CD4-positive, alpha-beta T cell (primary cell): Measurements from ENCODE around the gene ZFP57. TPM values are rescaled to one million over a fixed set of nuclear protein-coding genes. Genes with fewer than 3 reads are reported as not detected.
A peak's percentile ranks its signal among the peaks of the same experiment; 100 is the strongest.

Experiments
- ATAC-seq: fragments of 200-7000 bp; cut with Tn5 transposase; one replicate; pipeline ENCODE4 v1.10.0; 2022; ENCODE audit warnings: mild to moderate bottlenecking; ENCODE audit not compliant: poor library complexity
- CTCF ChIA-PET: fragments of 350-600 bp; sonication (Branson Sonifier 250); formaldehyde crosslinking; loops from one replicate; lab custom pipeline; 2021; ENCODE audit warnings: antibody characterized with exemption, inconsistent platforms; lab: Charles Lee
- POLR2A ChIA-PET: fragments of 350-600 bp; sonication (Branson Sonifier 250); formaldehyde crosslinking; loops from one replicate; lab custom pipeline; 2021; ENCODE audit warnings: antibody characterized with exemption, inconsistent platforms; lab: Charles Lee
- DNase-seq, 14 experiments: peaks; one replicate each; pipeline ENCODE4 v3.0.0-alpha.2; 2013 to 2020; ENCODE audit warnings: mixed read lengths in 2 of 14
- H3K27ac ChIP-seq, 2 donors: one replicate each; pipeline versions ENCODE4 v1.5.1 to v1.7.0; 2013; ENCODE audit warnings: low read length in 2 of 2, low read depth in 1 of 2, mild to moderate bottlenecking in 1 of 2
- H3K27me3 ChIP-seq, 2 experiments: 1 replicate in 1 of 2; 2 replicates in 1 of 2; pipeline versions ENCODE4 v1.6.1 to v1.7.0; 2013; ENCODE audit warnings: low read length in 2 of 2, control low read depth in 1 of 2, mild to moderate bottlenecking in 1 of 2, moderate library complexity in 1 of 2; ENCODE audit not compliant: insufficient read depth in 2 of 2, control insufficient read depth in 1 of 2
- H3K36me3 ChIP-seq: one replicate; pipeline ENCODE4 v1.6.1; 2013; ENCODE audit warnings: low read length, control low read depth; ENCODE audit not compliant: insufficient read depth
- H3K4me1 ChIP-seq: one replicate; pipeline ENCODE4 v1.6.1; 2013; ENCODE audit warnings: low read length, control low read depth; ENCODE audit not compliant: insufficient read depth
- H3K4me3 ChIP-seq: one replicate; pipeline ENCODE4 v1.5.1; 2013; ENCODE audit warnings: mild to moderate bottlenecking, low read length, moderate library complexity
- H3K9me3 ChIP-seq, 2 experiments: 1 replicate in 1 of 2; 2 replicates in 1 of 2; pipeline versions ENCODE4 v1.6.1 to v1.7.0; 2013; ENCODE audit warnings: low read length in 2 of 2, mild to moderate bottlenecking in 2 of 2, control low read depth in 1 of 2, moderate library complexity in 1 of 2; ENCODE audit not compliant: control insufficient read depth in 1 of 2, insufficient read depth in 1 of 2
- H3K27ac Mint-ChIP-seq: one replicate; pipeline ENCODE4 v1.8.0; 2020; ENCODE audit warnings: mixed read lengths
- H3K27me3 Mint-ChIP-seq: one replicate; pipeline ENCODE4 v1.8.0; 2021; ENCODE audit warnings: mixed read lengths
- H3K36me3 Mint-ChIP-seq: one replicate; pipeline ENCODE4 v1.8.0; 2021; ENCODE audit warnings: low read depth, mixed read lengths
- H3K4me1 Mint-ChIP-seq: one replicate; pipeline ENCODE4 v1.8.0; 2021; ENCODE audit warnings: low read depth, mixed read lengths
- H3K4me3 Mint-ChIP-seq: one replicate; pipeline ENCODE4 v1.8.0; 2020; ENCODE audit warnings: mild to moderate bottlenecking, mixed read lengths
- H3K9me3 Mint-ChIP-seq: one replicate; pipeline ENCODE4 v1.8.0; 2020; ENCODE audit warnings: mixed read lengths
- CTCF ChIP-seq: fragments of 200-600 bp; IDR thresholded peaks from one replicate; pipeline ENCODE4 v1.8.0; 2022; ENCODE audit warnings: antibody characterized with exemption, mild to moderate bottlenecking
- intact Hi-C, 2 experiments: fragments of 100-400 bp; cut with DNase I in 1 of 2; cut with micrococcal nuclease in 1 of 2; formaldehyde crosslinking; loops; one replicate each; pipeline versions ENCODE4 v1.15.1 to v1.9.0; 2023 to 2025; cut with DNase I, micrococcal nuclease
- total RNA-seq, 174 experiments: library from RNA in 2 of 174; stranded (reverse) in 2 of 174; gene quantifications; one replicate each; pipeline ENCODE4 v1.2.3 and lab custom pipeline; 2021 to 2026

Gene ZFP57
- total RNA-seq, 2 experiments from 2014 or later: not detected

- Histone ChIP-seq H3K36me3 (peaks cover 10% of the 10 kb centered on the region), H3K27ac (peak overlapping the region in 1 of 2 donors; percentile 18), H3K9me3 (no peaks in the 10 kb centered on the region), H3K4me1 (peaks cover 35% of the 10 kb centered on the region), H3K27me3 (no peaks in the 10 kb centered on the region), H3K4me3 (peak overlapping the region; percentile 84)
- ATAC-seq (no peak), DNase-seq (peak in 1 of 14 experiments; percentile 41)
- H3K36me3 Mint-ChIP-seq: peaks cover 24% of the 10 kb centered on the region
- no peaks in the 10 kb centered on the region for H3K9me3 Mint-ChIP-seq
- no peaks in the 10 kb centered on the region for H3K27me3 Mint-ChIP-seq
- peak overlapping the region; percentile 83 for H3K4me3 Mint-ChIP-seq
- intact Hi-C loops: no loop called here
- no peak for TF ChIP-seq CTCF
- H3K27ac Mint-ChIP-seq: peak overlapping the region; percentile 31
- peaks cover 44% of the 10 kb centered on the region for H3K4me1 Mint-ChIP-seq
- ChIA-PET POLR2A (interaction anchor here (1.5 to 2.8 kb wide), 2 partner anchors 14 to 22 kb away, joined by 4 to 14 read pairs; no protein-coding TSS in a partner anchor), CTCF (interaction anchor here (1.0 to 2.5 kb wide), 3 partner anchors 12 to 27 kb away, joined by 3 to 21 read pairs (median 6); no protein-coding TSS in a partner anchor)
These were observed 53.8 kb downstream of the ZFP57 start for GRCh38 chr6:29626948-29627754.

GRCh38 chr6:29625337-29625930 is 55.5 kb downstream of the ZFP57 start:
- Mint-ChIP-seq H3K27me3 (no peaks in the 10 kb centered on the region), H3K27ac (no peak overlapping the region), H3K9me3 (no peaks in the 10 kb centered on the region), H3K4me3 (peak overlapping the region; percentile 31), H3K36me3 (peaks cover 33% of the 10 kb centered on the region), H3K4me1 (peaks cover 26% of the 10 kb centered on the region)
- POLR2A ChIA-PET: interaction anchor here (1.4 kb wide), 1 partner anchor 29 kb away, joined by 3 read pairs; no protein-coding TSS in a partner anchor
- CTCF ChIA-PET: no interaction called here
- ATAC-seq (no peak), DNase-seq (no peak)
- Histone ChIP-seq H3K4me1 (peaks cover 21% of the 10 kb centered on the region), H3K36me3 (peaks cover 11% of the 10 kb centered on the region), H3K27me3 (no peaks in the 10 kb centered on the region), H3K9me3 (no peaks in the 10 kb centered on the region), H3K4me3 (no peak overlapping the region), H3K27ac (no peak overlapping the region)
- intact Hi-C loops: no loop called here
- no peak for TF ChIP-seq CTCF

- ATAC-seq (no peak), DNase-seq (no peak)
- CTCF ChIA-PET: no interaction called here
- peaks cover 20% of the 10 kb centered on the region for H3K36me3 ChIP-seq
- no peak overlapping the region for H3K4me3 ChIP-seq
- Mint-ChIP-seq H3K27ac (peak overlapping the region; percentile 6), H3K36me3 (peaks cover 41% of the 10 kb centered on the region), H3K9me3 (no peaks in the 10 kb centered on the region), H3K4me3 (no peak overlapping the region), H3K4me1 (peaks cover 19% of the 10 kb centered on the region), H3K27me3 (no peaks in the 10 kb centered on the region)
- no peaks in the 10 kb centered on the region for H3K27me3 ChIP-seq
- peaks cover 17% of the 10 kb centered on the region for H3K4me1 ChIP-seq
- H3K27ac ChIP-seq: no peak overlapping the region
- POLR2A ChIA-PET: no interaction called here
- intact Hi-C loops: no loop called here
- TF ChIP-seq CTCF: no peak
- no peaks in the 10 kb centered on the region for H3K9me3 ChIP-seq
These were observed 56.4 kb downstream of the ZFP57 start for GRCh38 chr6:29624520-29624961.

Other genes starting within 250 kb of the ZFP57 start
- not detected for gene OR10C1, start 241.8 kb downstream of the ZFP57 start, total RNA-seq
- not detected for gene OR11A1, start 224.1 kb downstream of the ZFP57 start, total RNA-seq
- not detected for gene OR2H1, start 224.0 kb downstream of the ZFP57 start, total RNA-seq
- not detected for gene MAS1L, start 193.2 kb downstream of the ZFP57 start, total RNA-seq
- gene UBD, start 121.4 kb downstream of the ZFP57 start, total RNA-seq: not detected
- gene OR2H2, start 96.0 kb downstream of the ZFP57 start, total RNA-seq: not detected
- gene GABBR1, start 48.0 kb downstream of the ZFP57 start, total RNA-seq: 10 to 100 TPM; 78.4 to 79.9 TPM
- gene MOG, start 24.1 kb downstream of the ZFP57 start, total RNA-seq: not detected
- 100 to 1,000 TPM; 560 TPM for gene HLA-F, start 42.3 kb upstream of the ZFP57 start, total RNA-seq
- 1 to 10 TPM; 2.7 to 2.9 TPM for gene HLA-G, start 146.7 kb upstream of the ZFP57 start, total RNA-seq